H1 (cell line): ENCODE results near the gene S100G. TPM values are rescaled to one million over a fixed set of nuclear protein-coding genes. Genes with fewer than 3 reads are reported as not detected.

Source experiments
- CEBPB ChIP-seq: IDR thresholded peaks from 2 replicates; pipeline ENCODE4 v1.6.1; 2012; ENCODE audit warnings: low read depth, low read length
- CHD7 ChIP-seq: fragments of 300-600 bp; sonication (generic); IDR thresholded peaks from 2 replicates; pipeline ENCODE4 v1.7.1; 2012; ENCODE audit warnings: low read length, moderate library complexity, mild to moderate bottlenecking, inconsistent platforms; ENCODE audit not compliant: insufficient replicate concordance
- E2F6 ChIP-seq: IDR thresholded peaks from 2 replicates; pipeline ENCODE4 v1.6.1; 2012; ENCODE audit warnings: inconsistent platforms
- KDM5A ChIP-seq: fragments of 200-600 bp; IDR thresholded peaks from 2 replicates; pipeline ENCODE4 v1.7.1; 2012; ENCODE audit warnings: mild to moderate bottlenecking, low read length, inconsistent platforms, mixed read lengths
- PHF8 ChIP-seq: fragments of 200-600 bp; sonication (generic); conservative IDR thresholded peaks from 2 replicates; pipeline ENCODE4 v1.7.1; 2012; ENCODE audit warnings: low read depth, mild to moderate bottlenecking, inconsistent platforms, low read length, moderate library complexity
- POU5F1 ChIP-seq: IDR thresholded peaks from 2 replicates; pipeline ENCODE4 v1.6.1; 2011; ENCODE audit warnings: low read depth, mild to moderate bottlenecking, low read length, moderate library complexity
- RBBP5 ChIP-seq: IDR thresholded peaks from 2 replicates; pipeline ENCODE4 v1.7.1; 2012; ENCODE audit warnings: low read depth, mild to moderate bottlenecking, inconsistent platforms, low read length, moderate library complexity, borderline replicate concordance
- SIN3A ChIP-seq, 2 experiments: IDR thresholded peaks in 1 of 2; conservative IDR thresholded peaks in 1 of 2; 2 replicates each; pipeline ENCODE4 v1.6.1; 2011 to 2012; ENCODE audit warnings: low read length in 2 of 2, improper control_type of control experiment in 1 of 2, low read depth in 1 of 2, mild to moderate bottlenecking in 1 of 2
- polyA plus RNA-seq, 7 experiments: library from polyadenylated mRNA; depleted of rRNA in 3 of 7; stranded (reverse) in 5 of 7; unstranded in 2 of 7; fragments of >200 nt in 5 of 7; fragments of 200-250 nt in 2 of 7; gene quantifications; 1 replicate in 5 of 7; 2 replicates in 1 of 7; 4 replicates in 1 of 7; pipeline versions ENCODE4 v1.2.1 to v1.2.3, GENCODE V29; 2011 to 2013; ENCODE audit warnings: missing spikeins in 2 of 7, mixed read lengths in 2 of 7
- total RNA-seq: library from RNA; stranded (reverse); fragmentation: NEBNext Ultra II Directional; extraction: Animal tissue kit (Norgen Biotek cat#: 25700); gene quantifications from 2 replicates; pipeline ENCODE4 v1.2.1, GENCODE V29; 2021

Gene S100G
- total and polyA plus RNA-seq, 2 of the 8 experiments (the other 6 are each of a cell fraction or from before 2014, with no cell fraction given): not detected

GRCh38 chrX:16640823-16641222 lies 9.1 kb upstream of the S100G start (continued):
- no peak for TF ChIP-seq CHD7
- TF ChIP-seq PHF8: no peak
- TF ChIP-seq SIN3A (conservative IDR thresholded peaks at IDR 0.05 in 1 of 2, IDR thresholded peaks at IDR 0.05 in 1 of 2; ENCODE audit: low read depth in 1 of 2, low read length in 2 of 2): no peak
- TF ChIP-seq POU5F1: no peak
- no peak for TF ChIP-seq RBBP5
- TF ChIP-seq KDM5A: no peak
- TF ChIP-seq E2F6: no peak
- TF ChIP-seq CEBPB: no peak
